Measurements from ENCODE around the gene ZNF91. TPM values are rescaled to one million over a fixed set of nuclear protein-coding genes. Genes with fewer than 3 reads are reported as not detected.

ZNF91 gene
- total and polyA plus RNA-seq, 4 donors = 2.9 to 25.9 (median 14.2) TPM

DNA sequence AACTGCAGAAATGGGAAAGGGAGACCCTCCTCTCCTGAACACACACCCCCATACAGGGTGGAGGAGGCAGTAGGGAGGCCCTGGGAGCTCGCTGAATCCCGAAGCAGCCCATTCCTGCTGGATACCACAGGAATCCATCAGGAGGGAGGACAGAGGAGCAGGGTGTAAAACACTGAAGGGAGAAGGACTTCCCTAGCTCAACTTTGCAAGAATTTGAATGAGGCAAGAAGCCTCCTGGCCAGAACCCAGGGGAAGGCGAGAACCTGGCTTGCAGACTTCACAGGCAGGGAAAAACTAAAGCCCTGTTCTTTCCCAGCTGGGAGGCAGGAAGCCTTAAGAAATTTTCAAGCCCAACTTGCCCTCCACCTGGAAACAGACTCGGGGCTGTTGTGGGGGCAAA lies 43.5 kb downstream of the ZNF91 start:
- Histone ChIP-seq H3K9ac (ENCODE audit: low read depth in 1 of 2, low read length in 2 of 2) (no peak overlapping the region), H3K4me3 (ENCODE audit: low read depth in 1 of 3, low read length in 3 of 3) (peak overlapping the region in 2 of 3 donors; percentile 7 to 60), H3K36me3 (ENCODE audit: control insufficient read depth in 4 of 4, insufficient read depth in 3 of 4, low read depth in 1 of 4, low read length in 3 of 4) (peaks cover 2 to 41% (median 32%) of the 10 kb centered on the region in 4 donors), H3K4me1 (ENCODE audit: control insufficient read depth in 4 of 4, insufficient read depth in 4 of 4, low read length in 3 of 4) (no peaks in the 10 kb centered on the region), H3K27ac (ENCODE audit: low read depth in 1 of 2, low read length in 2 of 2) (no peak overlapping the region), H3K9me3 (ENCODE audit: control insufficient read depth in 4 of 4, low read length in 3 of 4) (peaks cover 47 to 98% (median 60%) of the 10 kb centered on the region in 4 donors), H3K27me3 (ENCODE audit: control insufficient read depth in 4 of 4, insufficient read depth in 4 of 4, low read length in 3 of 4) (no peaks in the 10 kb centered on the region)
- DNase-seq (ENCODE audit: low spot score) = no peak
- WGBS = over 99% methylated on average over 4 of the region's 4 CpGs
- TF ChIP-seq HNF4A (conservative IDR thresholded peaks at IDR 0.05) = no peak
- no peak for TF ChIP-seq CTCF (IDR thresholded peaks at IDR 0.05; ENCODE audit: low read depth, low read length, missing input control)
- no peak for TF ChIP-seq JUND (IDR thresholded peaks at IDR 0.05)
- TF ChIP-seq SP1 (IDR thresholded peaks at IDR 0.05) = no peak
- no peak for TF ChIP-seq GABPA (IDR thresholded peaks at IDR 0.05 in 1 of 2, conservative IDR thresholded peaks at IDR 0.05 in 1 of 2)
- TF ChIP-seq EGR1 (IDR thresholded peaks at IDR 0.05; ENCODE audit: low read depth in 2 of 2) = no peak
- no peak for TF ChIP-seq RAD21 (IDR thresholded peaks at IDR 0.05)
- TF ChIP-seq FOXA1 (IDR thresholded peaks at IDR 0.05) = no peak
- TF ChIP-seq, protein P1, sequence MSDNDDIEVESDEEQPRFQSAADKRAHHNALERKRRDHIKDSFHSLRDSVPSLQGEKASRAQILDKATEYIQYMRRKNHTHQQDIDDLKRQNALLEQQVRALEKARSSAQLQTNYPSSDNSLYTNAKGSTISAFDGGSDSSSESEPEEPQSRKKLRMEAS (IDR thresholded peaks at IDR 0.05) = no peak
- no peak for TF ChIP-seq RXRA (IDR thresholded peaks at IDR 0.05)
- TF ChIP-seq, protein P2, sequence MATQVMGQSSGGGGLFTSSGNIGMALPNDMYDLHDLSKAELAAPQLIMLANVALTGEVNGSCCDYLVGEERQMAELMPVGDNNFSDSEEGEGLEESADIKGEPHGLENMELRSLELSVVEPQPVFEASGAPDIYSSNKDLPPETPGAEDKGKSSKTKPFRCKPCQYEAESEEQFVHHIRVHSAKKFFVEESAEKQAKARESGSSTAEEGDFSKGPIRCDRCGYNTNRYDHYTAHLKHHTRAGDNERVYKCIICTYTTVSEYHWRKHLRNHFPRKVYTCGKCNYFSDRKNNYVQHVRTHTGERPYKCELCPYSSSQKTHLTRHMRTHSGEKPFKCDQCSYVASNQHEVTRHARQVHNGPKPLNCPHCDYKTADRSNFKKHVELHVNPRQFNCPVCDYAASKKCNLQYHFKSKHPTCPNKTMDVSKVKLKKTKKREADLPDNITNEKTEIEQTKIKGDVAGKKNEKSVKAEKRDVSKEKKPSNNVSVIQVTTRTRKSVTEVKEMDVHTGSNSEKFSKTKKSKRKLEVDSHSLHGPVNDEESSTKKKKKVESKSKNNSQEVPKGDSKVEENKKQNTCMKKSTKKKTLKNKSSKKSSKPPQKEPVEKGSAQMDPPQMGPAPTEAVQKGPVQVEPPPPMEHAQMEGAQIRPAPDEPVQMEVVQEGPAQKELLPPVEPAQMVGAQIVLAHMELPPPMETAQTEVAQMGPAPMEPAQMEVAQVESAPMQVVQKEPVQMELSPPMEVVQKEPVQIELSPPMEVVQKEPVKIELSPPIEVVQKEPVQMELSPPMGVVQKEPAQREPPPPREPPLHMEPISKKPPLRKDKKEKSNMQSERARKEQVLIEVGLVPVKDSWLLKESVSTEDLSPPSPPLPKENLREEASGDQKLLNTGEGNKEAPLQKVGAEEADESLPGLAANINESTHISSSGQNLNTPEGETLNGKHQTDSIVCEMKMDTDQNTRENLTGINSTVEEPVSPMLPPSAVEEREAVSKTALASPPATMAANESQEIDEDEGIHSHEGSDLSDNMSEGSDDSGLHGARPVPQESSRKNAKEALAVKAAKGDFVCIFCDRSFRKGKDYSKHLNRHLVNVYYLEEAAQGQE (IDR thresholded peaks at IDR 0.05) = no peak

DNA sequence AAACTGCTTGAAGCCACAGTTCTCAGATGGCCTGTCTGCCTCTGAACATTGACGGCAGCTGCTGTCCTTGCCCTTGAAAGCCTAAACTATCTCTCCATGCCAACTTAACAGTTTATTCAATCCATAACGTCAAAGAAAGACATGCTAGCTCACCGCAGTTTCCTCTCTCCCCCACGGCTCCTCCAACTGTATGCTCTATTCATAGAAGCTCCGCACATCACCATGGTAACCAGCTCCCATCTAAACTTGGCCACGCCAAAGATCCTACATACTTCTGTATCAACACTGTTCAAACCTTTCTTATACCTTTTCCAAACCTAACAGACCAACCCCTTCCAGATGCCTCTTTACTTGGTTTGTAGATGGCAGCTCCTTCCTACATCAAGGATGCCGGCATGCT lies 48.6 kb downstream of the ZNF91 start:
- no peak overlapping the region for H3K27ac ChIP-seq (ENCODE audit: low read depth in 1 of 2, low read length in 2 of 2)
- WGBS = 97% methylated on average over 7 of the region's 7 CpGs
- peak overlapping the region in 2 of 3 donors; percentile 41 to 90 for H3K4me3 ChIP-seq (ENCODE audit: low read depth in 1 of 3, low read length in 3 of 3)
- TF ChIP-seq YY1 (IDR thresholded peaks at IDR 0.05) (no peak), HNF4A (conservative IDR thresholded peaks at IDR 0.05) (no peak)
- peaks cover 46 to 91% (median 66%) of the 10 kb centered on the region in 4 donors for H3K9me3 ChIP-seq (ENCODE audit: control insufficient read depth in 4 of 4, low read length in 3 of 4)
- peaks cover 2 to 59% (median 42%) of the 10 kb centered on the region in 4 donors for H3K36me3 ChIP-seq (ENCODE audit: control insufficient read depth in 4 of 4, insufficient read depth in 3 of 4, low read depth in 1 of 4, low read length in 3 of 4)
- DNase-seq (ENCODE audit: low spot score) = no peak
- H3K4me1 ChIP-seq (ENCODE audit: control insufficient read depth in 4 of 4, insufficient read depth in 4 of 4, low read length in 3 of 4) = no peaks in the 10 kb centered on the region
- H3K27me3 ChIP-seq (ENCODE audit: control insufficient read depth in 4 of 4, insufficient read depth in 4 of 4, low read length in 3 of 4) = no peaks in the 10 kb centered on the region
- H3K9ac ChIP-seq (ENCODE audit: low read depth in 1 of 2, low read length in 2 of 2) = no peak overlapping the region

GRCh38 chr19:23345838-23346237 lies 49.4 kb downstream of the ZNF91 start:
- Histone ChIP-seq H3K36me3 (ENCODE audit: control insufficient read depth in 4 of 4, insufficient read depth in 3 of 4, low read depth in 1 of 4, low read length in 3 of 4) (peaks cover 2 to 59% (median 40%) of the 10 kb centered on the region in 4 donors), H3K9me3 (ENCODE audit: control insufficient read depth in 4 of 4, low read length in 3 of 4) (peaks cover 45 to 89% (median 64%) of the 10 kb centered on the region in 4 donors), H3K27ac (ENCODE audit: low read depth in 1 of 2, low read length in 2 of 2) (no peak overlapping the region), H3K9ac (ENCODE audit: low read depth in 1 of 2, low read length in 2 of 2) (no peak overlapping the region), H3K27me3 (ENCODE audit: control insufficient read depth in 4 of 4, insufficient read depth in 4 of 4, low read length in 3 of 4) (no peaks in the 10 kb centered on the region), H3K4me1 (ENCODE audit: control insufficient read depth in 4 of 4, insufficient read depth in 4 of 4, low read length in 3 of 4) (no peaks in the 10 kb centered on the region), H3K4me3 (ENCODE audit: low read depth in 1 of 3, low read length in 3 of 3) (peak overlapping the region in 2 of 3 donors; percentile 39 to 90)
- DNase-seq (ENCODE audit: low spot score) = no peak
- 87% methylated on average over 4 of the region's 4 CpGs for WGBS
- TF ChIP-seq ZBTB33 (IDR thresholded peaks at IDR 0.05) (no peak), JUND (IDR thresholded peaks at IDR 0.05) (no peak), TAF1 (conservative IDR thresholded peaks at IDR 0.05) (no peak), ATF3 (IDR thresholded peaks at IDR 0.05) (no peak), FOXA2 (IDR thresholded peaks at IDR 0.05) (no peak), NR2F2 (IDR thresholded peaks at IDR 0.05) (no peak)
- TF ChIP-seq, protein P1 (IDR thresholded peaks at IDR 0.05) = no peak
